Neural crest cell (in vitro differentiated cells): ENCODE measurements around the gene HSBP1. TPM values are rescaled to one million over a fixed set of nuclear protein-coding genes. Genes with fewer than 3 reads are reported as not detected.
A peak's percentile ranks its signal among the peaks of the same experiment; 100 is the strongest.

Source experiments
- DNase-seq: peaks from one replicate; pipeline ENCODE4 v3.0.0; 2021; ENCODE audit warnings: low read depth, mixed read lengths, low spot score
- H3K27ac Mint-ChIP-seq: one replicate; pipeline ENCODE4 v1.8.0; 2021; ENCODE audit warnings: mild to moderate bottlenecking, mixed read lengths; ENCODE audit not compliant: unreplicated experiment
- H3K27me3 Mint-ChIP-seq: 2 replicates; pipeline ENCODE4 v1.8.0; 2021; ENCODE audit warnings: low read depth, mild to moderate bottlenecking, mixed read lengths
- H3K36me3 Mint-ChIP-seq: 2 replicates; pipeline ENCODE4 v1.8.0; 2021; ENCODE audit warnings: low read depth, mild to moderate bottlenecking, mixed read lengths
- H3K4me1 Mint-ChIP-seq: 2 replicates; pipeline ENCODE4 v1.8.0; 2021; ENCODE audit warnings: mixed read lengths
- H3K4me3 Mint-ChIP-seq: one replicate; pipeline ENCODE4 v1.8.0; 2021; ENCODE audit warnings: mild to moderate bottlenecking, mixed read lengths
- H3K9me3 Mint-ChIP-seq: 2 replicates; pipeline ENCODE4 v1.8.0; 2021; ENCODE audit warnings: mixed read lengths
- CTCF ChIP-seq: fragments of 200-600 bp; sonication (generic); conservative IDR thresholded peaks from 2 replicates; pipeline ENCODE4 v1.5.0; 2021; ENCODE audit warnings: antibody characterized with exemption, mild to moderate bottlenecking
- total RNA-seq: library from RNA; stranded (reverse); gene quantifications from 2 replicates; pipeline ENCODE4 v1.2.1, GENCODE V29; 2021

The HSBP1 gene
- total RNA-seq, 1 donor from 2014 or later: 237 TPM

- Mint-ChIP-seq H3K27me3 (no peaks in the 10 kb centered on the region), H3K27ac (no peak overlapping the region), H3K9me3 (peaks cover 4% of the 10 kb centered on the region), H3K4me1 (peaks cover 52% of the 10 kb centered on the region), H3K4me3 (peak overlapping the region; percentile 64), H3K36me3 (peaks cover 15% of the 10 kb centered on the region)
- TF ChIP-seq CTCF: no peak
- DNase-seq: no peak
Measured at GRCh38 chr16:83810901-83811300, 3.1 kb downstream of the HSBP1 start.

- Mint-ChIP-seq H3K27me3 (no peaks in the 10 kb centered on the region), H3K9me3 (no peaks in the 10 kb centered on the region), H3K36me3 (peaks cover 13% of the 10 kb centered on the region), H3K4me1 (peaks cover 35% of the 10 kb centered on the region), H3K27ac (no peak overlapping the region), H3K4me3 (no peak overlapping the region)
- no peak for DNase-seq
- no peak for TF ChIP-seq CTCF
Measured at GRCh38 chr16:83813823-83814658, 6.3 kb downstream of the HSBP1 start.

- H3K27ac Mint-ChIP-seq: no peak overlapping the region
- H3K4me3 Mint-ChIP-seq: no peak overlapping the region
- TF ChIP-seq CTCF: no peak
- no peak for DNase-seq
- peaks cover 11% of the 10 kb centered on the region for H3K36me3 Mint-ChIP-seq
- H3K9me3 Mint-ChIP-seq: no peaks in the 10 kb centered on the region
- H3K4me1 Mint-ChIP-seq: peaks cover 32% of the 10 kb centered on the region
- H3K27me3 Mint-ChIP-seq: no peaks in the 10 kb centered on the region
Measured at GRCh38 chr16:83814659-83814985, 6.8 kb downstream of the HSBP1 start.

- TF ChIP-seq CTCF: no peak
- no peak overlapping the region for H3K27ac Mint-ChIP-seq
Measured at GRCh38 chr16:83817022-83817421, 9.2 kb downstream of the HSBP1 start.

GRCh38 chr16:83818276-83818675 is 10.5 kb downstream of the HSBP1 start:
- Mint-ChIP-seq H3K27me3 (no peaks in the 10 kb centered on the region), H3K9me3 (no peaks in the 10 kb centered on the region), H3K4me1 (peaks cover 17% of the 10 kb centered on the region), H3K36me3 (no peaks in the 10 kb centered on the region), H3K27ac (no peak overlapping the region), H3K4me3 (no peak overlapping the region)
- TF ChIP-seq CTCF: no peak
- no peak for DNase-seq

More at GRCh38 chr16:83817022-83817421, 9.2 kb downstream of the HSBP1 start:
- Mint-ChIP-seq H3K4me1 (peaks cover 24% of the 10 kb centered on the region), H3K36me3 (peaks cover 6% of the 10 kb centered on the region), H3K9me3 (no peaks in the 10 kb centered on the region), H3K27me3 (no peaks in the 10 kb centered on the region), H3K4me3 (no peak overlapping the region)
- no peak for DNase-seq
